Trophoblast cell (in vitro differentiated cells and primary cell): ENCODE data around the gene C1orf159.
A peak's percentile ranks its signal among the peaks of the same experiment; 100 is the strongest.

Experiments
- DNase-seq, 2 donors: peaks; one replicate each; pipeline ENCODE4 v3.0.0-alpha.2; 2016
- H2AFZ ChIP-seq: 2 replicates; pipeline ENCODE4 v1.6.1; 2013; ENCODE audit warnings: low read length, moderate library complexity, mild to moderate bottlenecking; ENCODE audit not compliant: insufficient read depth, poor library complexity
- H2AK5ac ChIP-seq: 2 replicates; pipeline ENCODE4 v1.6.1; 2013; ENCODE audit warnings: mild to moderate bottlenecking, low read length
- H2BK120ac ChIP-seq: 2 replicates; pipeline ENCODE4 v1.6.1; 2013; ENCODE audit warnings: low read length, mild to moderate bottlenecking, moderate library complexity; ENCODE audit not compliant: insufficient read depth, poor library complexity
- H2BK12ac ChIP-seq: 2 replicates; pipeline ENCODE4 v1.6.1; 2013; ENCODE audit warnings: mild to moderate bottlenecking, low read length, moderate library complexity
- H2BK5ac ChIP-seq: 2 replicates; pipeline ENCODE4 v1.6.1; 2013; ENCODE audit warnings: low read length, low read depth, moderate library complexity, mild to moderate bottlenecking; ENCODE audit not compliant: poor library complexity
- H3K14ac ChIP-seq: 2 replicates; pipeline ENCODE4 v1.6.1; 2013; ENCODE audit warnings: mild to moderate bottlenecking, low read length
- H3K18ac ChIP-seq: 2 replicates; pipeline ENCODE4 v1.6.1; 2013; ENCODE audit warnings: mild to moderate bottlenecking, low read length
- H3K23ac ChIP-seq: 2 replicates; pipeline ENCODE4 v1.6.1; 2013; ENCODE audit warnings: low read length
- H3K27ac ChIP-seq: 2 replicates; pipeline ENCODE4 v1.5.1; 2013; ENCODE audit warnings: low read depth, mild to moderate bottlenecking, inconsistent platforms, low read length, moderate library complexity
- H3K27me3 ChIP-seq: 2 replicates; pipeline ENCODE4 v1.6.1; 2013; ENCODE audit warnings: inconsistent platforms, mild to moderate bottlenecking, low read length, moderate library complexity; ENCODE audit not compliant: insufficient read depth
- H3K36me3 ChIP-seq, 2 experiments: 1 replicate in 1 of 2; 2 replicates in 1 of 2; pipeline ENCODE4 v1.6.1; 2013; ENCODE audit warnings: low read length in 2 of 2, mild to moderate bottlenecking in 2 of 2, moderate library complexity in 1 of 2; ENCODE audit not compliant: insufficient read depth in 2 of 2, control insufficient read depth in 1 of 2
- H3K4ac ChIP-seq: 2 replicates; pipeline ENCODE4 v1.6.1; 2013; ENCODE audit warnings: low read depth, mild to moderate bottlenecking, low read length, moderate library complexity
- H3K4me1 ChIP-seq, 2 experiments: 1 replicate in 1 of 2; 2 replicates in 1 of 2; pipeline ENCODE4 v1.6.1; 2013; ENCODE audit warnings: low read length in 2 of 2, mild to moderate bottlenecking in 2 of 2, moderate library complexity in 1 of 2; ENCODE audit not compliant: insufficient read depth in 2 of 2, control insufficient read depth in 1 of 2
- H3K4me2 ChIP-seq: 2 replicates; pipeline ENCODE4 v1.6.1; 2013; ENCODE audit warnings: inconsistent platforms, mild to moderate bottlenecking, low read length, moderate library complexity
- H3K4me3 ChIP-seq: 2 replicates; pipeline ENCODE4 v1.5.1; 2013; ENCODE audit warnings: mild to moderate bottlenecking, low read depth, low read length, inconsistent platforms
- H3K79me1 ChIP-seq: one replicate; pipeline ENCODE4 v1.6.1; 2013; ENCODE audit warnings: low read length
- H3K79me2 ChIP-seq: 2 replicates; pipeline ENCODE4 v1.6.1; 2013; ENCODE audit warnings: low read length, mild to moderate bottlenecking; ENCODE audit not compliant: control insufficient read depth, insufficient read depth, poor library complexity
- H3K9ac ChIP-seq: 2 replicates; pipeline ENCODE4 v1.6.1; 2013; ENCODE audit warnings: mild to moderate bottlenecking, low read length
- H3K9me3 ChIP-seq: 2 replicates; pipeline ENCODE4 v1.6.1; 2013; ENCODE audit warnings: low read depth, mild to moderate bottlenecking, control low read depth, inconsistent platforms, low read length; ENCODE audit not compliant: insufficient read depth
- H4K12ac ChIP-seq: 2 replicates; pipeline ENCODE4 v1.6.1; 2013; ENCODE audit warnings: low read depth, mild to moderate bottlenecking, low read length, moderate library complexity
- H4K8ac ChIP-seq: 2 replicates; pipeline ENCODE4 v1.6.1; 2013; ENCODE audit warnings: low read depth, mild to moderate bottlenecking, low read length, moderate library complexity
- H4K91ac ChIP-seq: one replicate; pipeline ENCODE4 v1.6.1; 2013; ENCODE audit warnings: low read depth, mild to moderate bottlenecking, low read length, moderate library complexity
- whole genome bisulfite sequencing: extraction: QIAGEN DNeasy Blood & Tissue Kit; methylation state at CpG from one replicate; pipeline ENCODE4 v1.1.7; 2013; ENCODE audit warnings: missing lambda C conversion rate; ENCODE audit not compliant: insufficient read length, insufficient coverage; ENCODE audit errors: extremely low coverage; 5-methylcytosine and 5-hydroxymethylcytosine counted together

Gene C1orf159

GRCh38 chr1:1160281-1160930 lies 44.5 kb upstream of the C1orf159 start:
- no peak overlapping the region for H3K4ac ChIP-seq
- H3K9ac ChIP-seq: no peak overlapping the region
- H3K79me2 ChIP-seq: peaks cover 9% of the 10 kb centered on the region
- H3K18ac ChIP-seq: no peak overlapping the region
- H3K27ac ChIP-seq: no peak overlapping the region
- H2BK12ac ChIP-seq: no peak overlapping the region
- H2BK5ac ChIP-seq: no peak overlapping the region
- peaks cover 15% of the 10 kb centered on the region for H3K79me1 ChIP-seq
- H3K4me1 ChIP-seq: peaks cover 11 to 12% of the 10 kb centered on the region in 2 experiments
- H3K36me3 ChIP-seq: no peaks in the 10 kb centered on the region
- no peak overlapping the region for H3K23ac ChIP-seq
- no peak overlapping the region for H4K91ac ChIP-seq
- H3K27me3 ChIP-seq: no peaks in the 10 kb centered on the region
- H4K8ac ChIP-seq: no peak overlapping the region
- no peak overlapping the region for H2AFZ ChIP-seq
- peak overlapping the region; percentile 19 for H3K4me3 ChIP-seq
- no peak overlapping the region for H2BK120ac ChIP-seq
- H3K4me2 ChIP-seq: no peak overlapping the region
- no peak overlapping the region for H3K14ac ChIP-seq
- H2AK5ac ChIP-seq: no peak overlapping the region
- H3K9me3 ChIP-seq: peaks cover 13% of the 10 kb centered on the region
- no CpG with 5 or more reads among the region's 23 CpGs for WGBS
- no peak overlapping the region for H4K12ac ChIP-seq
- no peak for DNase-seq

GRCh38 chr1:1157914-1158710 lies 42.2 kb upstream of the C1orf159 start:
- Histone ChIP-seq H2AK5ac (peak overlapping the region; percentile 95), H3K23ac (no peak overlapping the region), H2AFZ (peak overlapping the region; percentile 68), H3K4ac (peak overlapping the region; percentile 73), H2BK120ac (peak overlapping the region; percentile 84), H4K12ac (peak overlapping the region; percentile 92), H3K14ac (peak overlapping the region; percentile 88), H3K27ac (peak overlapping the region; percentile 57), H3K36me3 (no peaks in the 10 kb centered on the region), H2BK5ac (peak overlapping the region; percentile 25), H3K18ac (peak overlapping the region; percentile 85), H3K9me3 (peaks cover 10% of the 10 kb centered on the region), H3K4me1 (peaks cover 11 to 12% of the 10 kb centered on the region in 2 experiments), H4K91ac (peak overlapping the region; percentile 98), H3K27me3 (no peaks in the 10 kb centered on the region), H2BK12ac (peak overlapping the region; percentile 15), H3K79me1 (peaks cover 15% of the 10 kb centered on the region), H3K79me2 (peaks cover 9% of the 10 kb centered on the region), H3K9ac (peak overlapping the region; percentile 55), H4K8ac (peak overlapping the region; percentile 98), H3K4me2 (peak overlapping the region; percentile 66), H3K4me3 (peak overlapping the region; percentile 6)
- WGBS: no CpG with 5 or more reads among the region's 46 CpGs
- DNase-seq: peak in 1 of 2 donors; percentile 19

GRCh38 chr1:1157426-1157913 lies 41.6 kb upstream of the C1orf159 start:
- H3K27ac ChIP-seq: peak overlapping the region; percentile 57
- DNase-seq: peak; percentile 7 to 45
- H3K79me1 ChIP-seq: peaks cover 15% of the 10 kb centered on the region
- H3K27me3 ChIP-seq: no peaks in the 10 kb centered on the region
- H2AK5ac ChIP-seq: peak overlapping the region; percentile 95
- H3K4me2 ChIP-seq: peak overlapping the region; percentile 66
- H3K4ac ChIP-seq: peak overlapping the region; percentile 73
- H2BK12ac ChIP-seq: peak overlapping the region; percentile 15
- H3K9me3 ChIP-seq: peaks cover 13% of the 10 kb centered on the region
- H3K18ac ChIP-seq: peak overlapping the region; percentile 85
- H3K14ac ChIP-seq: peak overlapping the region; percentile 88
- peak overlapping the region; percentile 84 for H2BK120ac ChIP-seq
- H4K8ac ChIP-seq: peak overlapping the region; percentile 98
- no peaks in the 10 kb centered on the region for H3K36me3 ChIP-seq
- H3K9ac ChIP-seq: peak overlapping the region; percentile 75
- peak overlapping the region; percentile 25 for H2BK5ac ChIP-seq
- WGBS: no CpG with 5 or more reads among the region's 29 CpGs
- H2AFZ ChIP-seq: peak overlapping the region; percentile 68
- peak overlapping the region; percentile 92 for H4K12ac ChIP-seq
- H3K79me2 ChIP-seq: peaks cover 9% of the 10 kb centered on the region
- no peak overlapping the region for H3K23ac ChIP-seq
- H4K91ac ChIP-seq: peak overlapping the region; percentile 98
- H3K4me1 ChIP-seq: peaks cover 11 to 12% of the 10 kb centered on the region in 2 experiments
- H3K4me3 ChIP-seq: peak overlapping the region; percentile 6

- DNase-seq: no peak
- no peaks in the 10 kb centered on the region for H3K36me3 ChIP-seq
- no peak overlapping the region for H2BK5ac ChIP-seq
- H3K14ac ChIP-seq: no peak overlapping the region
- peaks cover 15% of the 10 kb centered on the region for H3K79me1 ChIP-seq
- no CpG with 5 or more reads among the region's 9 CpGs for WGBS
- H3K4me1 ChIP-seq: peaks cover 11 to 12% of the 10 kb centered on the region in 2 experiments
- no peak overlapping the region for H4K91ac ChIP-seq
- H2BK12ac ChIP-seq: no peak overlapping the region
- no peak overlapping the region for H3K18ac ChIP-seq
- no peak overlapping the region for H3K4me3 ChIP-seq
- no peak overlapping the region for H3K4me2 ChIP-seq
- no peak overlapping the region for H3K9ac ChIP-seq
- H3K27me3 ChIP-seq: no peaks in the 10 kb centered on the region
- H2AK5ac ChIP-seq: no peak overlapping the region
- H3K27ac ChIP-seq: no peak overlapping the region
- H3K23ac ChIP-seq: no peak overlapping the region
- H4K12ac ChIP-seq: no peak overlapping the region
- H3K79me2 ChIP-seq: peaks cover 9% of the 10 kb centered on the region
- H2BK120ac ChIP-seq: no peak overlapping the region
- H2AFZ ChIP-seq: no peak overlapping the region
- H3K9me3 ChIP-seq: peaks cover 13% of the 10 kb centered on the region
- no peak overlapping the region for H4K8ac ChIP-seq
- no peak overlapping the region for H3K4ac ChIP-seq
Measured at GRCh38 chr1:1157033-1157365, 41.1 kb upstream of the C1orf159 start.
